HG03280 (cell line): Measurements from ENCODE around the gene CD99L2.
"Not testable (repeated sequence)": the region's sequence is repeated elsewhere in the genome, so short reads cannot be mapped to it uniquely, and the experiment has no call there.

Experiments used
- ATAC-seq: cut with Tn5 transposase; IDR thresholded peaks from one replicate; pipeline ENCODE4 v1.9.1; 2021; ENCODE audit warnings: mild to moderate bottlenecking, moderate library complexity; ENCODE audit not compliant: unreplicated experiment

Gene CD99L2

GRCh38 chrX:150897421-150898320, 797 bp downstream of the CD99L2 start:
- peak; percentile 1 for ATAC-seq

- no peak for ATAC-seq
Observed at GRCh38 chrX:150896632-150897031, 1.8 kb downstream of the CD99L2 start.

- no peak for ATAC-seq
Observed at GRCh38 chrX:150893936-150894335, 4.5 kb downstream of the CD99L2 start.

- no peak for ATAC-seq
Observed at GRCh38 chrX:150889131-150889530, 9.3 kb downstream of the CD99L2 start.

GRCh38 chrX:150887906-150888465, 10.5 kb downstream of the CD99L2 start:
- ATAC-seq: no peak

GRCh38 chrX:150887268-150887667, 11.2 kb downstream of the CD99L2 start:
- not testable (repeated sequence) for ATAC-seq

- no peak for ATAC-seq
Observed at GRCh38 chrX:150886381-150886780, 12.1 kb downstream of the CD99L2 start.

- no peak for ATAC-seq
Observed at GRCh38 chrX:150880808-150881165, 17.7 kb downstream of the CD99L2 start.

- ATAC-seq: peak; percentile 93
Observed at GRCh38 chrX:150879855-150880807, 18.3 kb downstream of the CD99L2 start.

GRCh38 chrX:150875621-150876020, 22.8 kb downstream of the CD99L2 start:
- ATAC-seq: not testable (repeated sequence)

GRCh38 chrX:150874448-150874847, 24.0 kb downstream of the CD99L2 start:
- ATAC-seq: no peak

- peak; percentile 64 for ATAC-seq
Observed at GRCh38 chrX:150873616-150874015, 24.9 kb downstream of the CD99L2 start.

GRCh38 chrX:150872773-150873336, 25.6 kb downstream of the CD99L2 start:
- ATAC-seq: no peak

GRCh38 chrX:150871341-150871811, 27.1 kb downstream of the CD99L2 start:
- no peak for ATAC-seq

GRCh38 chrX:150870487-150871340, 27.8 kb downstream of the CD99L2 start:
- no peak for ATAC-seq

- ATAC-seq: no peak
Observed at GRCh38 chrX:150870029-150870428, 28.4 kb downstream of the CD99L2 start.

- ATAC-seq: no peak
Observed at GRCh38 chrX:150869450-150869849, 29.0 kb downstream of the CD99L2 start.

- ATAC-seq: no peak
Observed at GRCh38 chrX:150868625-150869024, 29.8 kb downstream of the CD99L2 start.

GRCh38 chrX:150864127-150864526, 34.3 kb downstream of the CD99L2 start:
- ATAC-seq: no peak

- no peak for ATAC-seq
Observed at GRCh38 chrX:150863191-150863590, 35.3 kb downstream of the CD99L2 start.
